ENCODE measurements around the gene PRMT9. TPM values are rescaled to one million over a fixed set of nuclear protein-coding genes. Genes with fewer than 3 reads are reported as not detected.

PRMT9 gene
- total and polyA plus RNA-seq, 2 donors = 7.0 to 25.4 TPM

DNA sequence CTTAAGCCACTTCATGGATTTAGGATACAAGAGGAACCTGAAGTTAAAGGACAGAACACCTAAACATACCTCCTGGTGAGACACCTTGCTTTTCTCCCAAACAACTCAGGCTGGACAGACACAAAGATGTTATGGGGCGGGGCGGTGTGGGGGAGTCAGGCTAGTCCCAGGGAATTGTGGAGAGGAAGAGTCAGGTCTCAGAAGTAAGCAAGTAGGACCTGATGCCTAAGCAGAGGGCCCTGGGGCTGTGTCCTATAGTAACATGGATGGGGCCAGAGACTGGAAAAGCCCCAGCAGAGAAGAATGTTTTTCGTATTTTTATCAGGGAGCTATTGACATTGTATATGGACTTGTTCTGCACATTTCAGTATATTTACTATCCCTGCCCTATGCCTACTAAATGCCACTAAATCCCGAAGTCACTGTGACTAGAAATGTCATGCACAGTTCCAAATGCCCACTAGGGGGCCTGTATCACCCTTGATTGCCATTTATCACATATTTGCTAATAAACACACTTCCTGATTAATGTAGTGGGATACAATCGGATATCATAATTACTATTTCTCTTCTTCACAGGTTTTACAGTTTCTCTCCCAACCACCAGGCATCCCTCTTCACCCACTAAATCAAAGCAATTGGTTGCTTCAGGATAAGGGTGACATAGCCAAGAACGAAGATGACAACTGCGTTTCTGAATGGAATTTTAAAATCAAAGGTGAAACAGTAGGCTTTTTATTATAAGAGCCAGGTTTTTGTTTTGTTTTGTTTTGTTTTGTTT lies 24.1 kb upstream of the PRMT9 start:
- Histone ChIP-seq H3K27ac (ENCODE audit: low read depth) (no peak overlapping the region), H3K4me1 (ENCODE audit: insufficient read depth) (no peaks in the 10 kb centered on the region), H3K36me3 (ENCODE audit: insufficient read depth) (no peaks in the 10 kb centered on the region), H3K4me3 (ENCODE audit: low read depth, low read length) (no peak overlapping the region)
- 44% methylated on average over 7 of the region's 7 CpGs for WGBS
- no peak for DNase-seq (ENCODE audit: extremely low spot score)

DNA sequence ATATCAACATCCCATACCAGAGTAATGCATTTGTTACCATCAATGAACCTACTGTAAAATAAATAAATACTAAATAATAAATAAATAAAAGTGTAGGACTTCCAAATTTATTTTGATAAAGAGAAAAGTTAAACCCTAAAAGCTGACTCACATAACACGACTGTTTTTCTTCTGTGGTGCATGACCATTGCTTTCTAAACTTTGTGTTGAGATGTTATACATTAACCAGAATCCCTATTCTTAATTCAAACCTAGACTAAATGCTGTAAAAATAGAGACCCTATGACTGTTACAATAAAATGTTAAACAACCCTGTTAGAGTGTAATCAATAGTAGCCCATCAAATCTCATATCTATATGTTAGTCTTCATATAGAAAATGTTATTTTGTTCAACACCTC lies 20.9 kb upstream of the PRMT9 start:
- no peak for DNase-seq (ENCODE audit: extremely low spot score)
- H3K4me1 ChIP-seq (ENCODE audit: insufficient read depth) = no peaks in the 10 kb centered on the region
- WGBS = 72% methylated on average over 1 of the region's 1 CpG
- no peak overlapping the region for H3K27ac ChIP-seq (ENCODE audit: low read depth)
- no peaks in the 10 kb centered on the region for H3K36me3 ChIP-seq (ENCODE audit: insufficient read depth)
- H3K4me3 ChIP-seq (ENCODE audit: low read depth, low read length) = no peak overlapping the region

DNA sequence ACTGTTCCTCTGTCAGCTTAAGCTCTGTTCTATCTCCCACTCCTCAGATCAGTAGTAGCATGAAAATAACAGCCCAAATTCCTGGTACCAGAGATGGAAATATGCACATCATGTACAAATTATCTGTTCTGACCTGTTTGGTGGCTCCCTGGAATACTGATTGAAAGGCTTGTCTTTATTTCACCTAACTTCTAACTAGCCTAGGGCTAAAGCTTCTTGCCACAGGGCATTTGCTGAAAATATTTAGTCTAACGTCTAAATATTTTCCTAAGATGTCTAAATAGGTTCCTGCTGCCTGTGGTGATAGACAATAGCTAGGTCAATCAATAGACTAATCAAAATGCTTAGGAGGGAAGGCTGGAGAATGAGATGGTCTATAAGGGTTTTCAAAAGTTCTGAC lies 12.9 kb upstream of the PRMT9 start:
- no peak for DNase-seq (ENCODE audit: extremely low spot score)
- H3K4me3 ChIP-seq (ENCODE audit: low read depth, low read length) = no peak overlapping the region
- H3K36me3 ChIP-seq (ENCODE audit: insufficient read depth) = no peaks in the 10 kb centered on the region
- no peaks in the 10 kb centered on the region for H3K4me1 ChIP-seq (ENCODE audit: insufficient read depth)
- 55% methylated on average over 1 of the region's 1 CpG for WGBS
- H3K27ac ChIP-seq (ENCODE audit: low read depth) = no peak overlapping the region

DNA sequence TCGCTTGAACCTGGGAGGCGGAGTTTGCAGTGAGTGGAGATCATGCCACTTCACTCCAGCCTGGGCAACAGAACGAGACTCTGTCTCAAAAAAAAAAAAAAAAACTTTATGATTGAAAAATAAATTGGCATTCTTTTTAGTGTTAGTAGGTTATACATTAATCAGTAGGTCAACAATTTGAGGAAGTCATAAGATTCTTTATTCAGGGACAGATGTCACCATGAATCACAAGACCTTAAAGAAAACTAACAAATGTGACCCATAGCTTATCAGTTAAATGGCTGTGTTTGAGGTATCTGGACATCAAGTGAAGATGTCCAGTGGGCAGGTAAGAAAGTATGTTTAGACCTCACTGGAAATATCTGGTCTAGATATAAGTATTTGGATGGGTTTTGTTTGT lies 9.3 kb upstream of the PRMT9 start:
- WGBS = 87% methylated on average over 3 of the region's 3 CpGs
- Histone ChIP-seq H3K36me3 (ENCODE audit: insufficient read depth) (no peaks in the 10 kb centered on the region), H3K27ac (ENCODE audit: low read depth) (no peak overlapping the region), H3K4me3 (ENCODE audit: low read depth, low read length) (no peak overlapping the region), H3K4me1 (ENCODE audit: insufficient read depth) (no peaks in the 10 kb centered on the region)
- DNase-seq (ENCODE audit: extremely low spot score) = no peak

DNA sequence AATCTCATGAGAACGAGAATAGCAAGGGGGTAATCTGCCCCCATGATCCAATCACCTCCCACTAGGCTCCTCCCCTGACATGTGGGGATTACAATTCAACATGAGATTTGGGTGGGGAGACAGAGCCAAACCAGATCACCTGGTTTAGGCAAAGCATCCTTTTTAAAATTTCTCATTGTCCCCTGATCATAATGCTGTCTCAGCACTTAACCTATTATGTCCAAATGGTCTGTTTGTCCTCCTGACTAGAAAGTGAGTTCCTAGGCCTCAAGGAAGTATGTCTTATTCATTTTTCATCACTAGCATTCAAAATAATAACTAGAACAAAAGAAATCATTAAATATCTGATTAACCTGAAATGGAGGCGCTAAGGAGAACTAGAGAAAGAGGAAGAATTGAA lies 7.9 kb upstream of the PRMT9 start:
- Histone ChIP-seq H3K4me3 (ENCODE audit: low read depth, low read length) (no peak overlapping the region), H3K36me3 (ENCODE audit: insufficient read depth) (no peaks in the 10 kb centered on the region), H3K4me1 (ENCODE audit: insufficient read depth) (no peaks in the 10 kb centered on the region), H3K27ac (ENCODE audit: low read depth) (no peak overlapping the region)
- WGBS = 75% methylated on average over 2 of the region's 2 CpGs
- no peak for DNase-seq (ENCODE audit: extremely low spot score)

DNA sequence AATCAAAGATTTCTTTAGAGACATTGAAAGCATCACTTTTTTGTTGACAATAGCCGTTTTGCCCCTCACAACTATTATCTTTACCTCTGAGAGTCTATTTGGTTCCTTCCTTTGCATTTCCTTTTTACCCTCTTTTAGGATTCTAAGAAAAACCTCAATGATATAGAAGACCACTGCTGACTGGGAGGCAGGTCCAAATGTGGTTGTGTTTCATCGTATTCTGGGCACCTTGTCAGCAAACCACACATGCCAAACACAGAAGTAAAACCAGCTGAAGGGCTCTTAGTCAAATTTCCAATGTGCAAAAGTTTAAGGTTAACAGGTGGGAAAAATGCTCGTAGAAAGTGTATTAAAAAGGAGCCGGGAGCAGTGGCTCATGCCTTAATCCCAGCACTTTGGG lies 5.1 kb upstream of the PRMT9 start:
- Histone ChIP-seq H3K36me3 (ENCODE audit: insufficient read depth) (no peaks in the 10 kb centered on the region), H3K4me3 (ENCODE audit: low read depth, low read length) (no peak overlapping the region), H3K4me1 (ENCODE audit: insufficient read depth) (no peaks in the 10 kb centered on the region), H3K27ac (ENCODE audit: low read depth) (no peak overlapping the region)
- no peak for DNase-seq (ENCODE audit: extremely low spot score)
- 61% methylated on average over 4 of the region's 4 CpGs for WGBS

DNA sequence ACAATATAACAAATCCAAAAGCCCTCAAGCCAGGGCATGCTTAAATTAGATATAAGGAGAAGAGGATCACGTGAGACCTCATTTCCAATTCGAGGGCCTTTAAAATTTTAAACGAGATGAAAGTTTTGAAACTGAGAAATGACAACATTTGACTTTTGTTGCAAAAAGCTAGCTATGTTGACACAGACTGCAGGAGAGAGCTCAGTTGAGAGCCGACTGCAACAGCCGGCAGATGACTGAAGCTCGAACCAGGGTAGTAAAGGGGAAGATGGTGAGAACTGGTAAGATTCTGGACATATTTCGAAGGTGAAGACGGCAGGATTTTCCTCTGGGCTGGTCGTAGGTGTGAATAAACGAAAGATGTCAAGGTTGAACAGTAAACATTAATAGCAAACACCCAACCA lies 773 bp downstream of the PRMT9 start:
- no peak overlapping the region for H3K27ac ChIP-seq (ENCODE audit: low read depth)
- DNase-seq (ENCODE audit: extremely low spot score) = peak; percentile 13
- 2% methylated on average over 10 of the region's 10 CpGs for WGBS
- H3K4me3 ChIP-seq (ENCODE audit: low read depth, low read length) = peak overlapping the region; percentile 73
- H3K4me1 ChIP-seq (ENCODE audit: insufficient read depth) = no peaks in the 10 kb centered on the region
- no peaks in the 10 kb centered on the region for H3K36me3 ChIP-seq (ENCODE audit: insufficient read depth)

DNA sequence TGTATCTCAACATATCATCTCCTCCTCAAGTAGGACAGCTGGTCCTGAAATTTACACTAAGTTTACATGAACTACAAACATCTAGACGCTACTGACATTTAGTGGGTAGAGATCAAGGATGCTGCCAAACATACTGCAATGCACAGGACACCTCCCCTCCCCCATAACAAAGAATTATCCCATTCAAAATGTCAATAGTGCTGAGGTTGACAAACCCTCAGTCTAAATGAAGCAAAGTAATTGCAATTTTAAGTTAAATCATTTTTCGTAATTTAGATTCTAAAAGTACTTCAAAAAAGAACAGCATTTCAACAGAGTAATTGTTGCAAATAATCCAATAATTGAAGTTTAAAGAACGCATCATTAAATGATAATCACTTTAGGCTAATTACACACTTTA lies 1.2 kb downstream of the PRMT9 start:
- Histone ChIP-seq H3K4me1 (ENCODE audit: insufficient read depth) (no peaks in the 10 kb centered on the region), H3K27ac (ENCODE audit: low read depth) (no peak overlapping the region), H3K4me3 (ENCODE audit: low read depth, low read length) (no peak overlapping the region), H3K36me3 (ENCODE audit: insufficient read depth) (no peaks in the 10 kb centered on the region)
- WGBS = 55% methylated on average over 3 of the region's 3 CpGs
- no peak for DNase-seq (ENCODE audit: extremely low spot score)

DNA sequence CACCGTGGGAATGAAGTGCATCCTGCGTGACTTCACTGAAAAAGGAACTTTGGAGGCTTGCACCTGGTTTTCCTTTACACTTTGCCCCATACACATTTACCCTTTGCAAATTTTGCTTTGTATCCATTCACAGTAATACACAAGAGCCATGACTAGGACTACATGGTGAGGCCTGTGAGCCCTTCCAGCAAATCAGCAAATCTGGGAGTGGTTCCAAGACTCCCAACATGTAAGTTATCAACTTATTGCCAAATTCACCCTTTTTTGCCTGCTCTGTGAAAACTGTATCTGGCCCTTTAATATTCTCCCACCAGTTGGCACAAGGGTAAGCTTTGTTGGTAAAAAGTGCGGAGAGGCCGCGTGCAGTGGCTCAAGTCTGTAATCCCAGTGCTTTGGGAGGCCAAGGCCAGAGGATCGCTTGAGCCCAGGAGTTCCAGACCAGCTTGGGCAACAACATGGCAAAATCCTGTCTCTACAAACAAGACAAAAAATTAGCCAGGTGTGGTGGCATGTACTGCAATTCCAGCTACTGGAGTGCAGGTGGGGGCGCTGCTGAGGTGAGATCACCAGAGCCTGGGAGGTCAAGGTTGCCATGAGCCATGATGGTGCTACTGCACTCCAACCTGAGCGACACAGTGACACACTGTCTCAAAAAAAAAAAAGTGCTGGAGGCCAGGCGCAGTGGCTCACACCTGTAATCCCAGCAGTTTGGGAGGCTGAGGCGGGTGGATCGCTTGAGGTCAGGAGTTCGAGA lies 5.0 kb downstream of the PRMT9 start:
- Histone ChIP-seq H3K27ac (ENCODE audit: low read depth) (no peak overlapping the region), H3K4me1 (ENCODE audit: insufficient read depth) (no peaks in the 10 kb centered on the region), H3K36me3 (ENCODE audit: insufficient read depth) (no peaks in the 10 kb centered on the region), H3K4me3 (ENCODE audit: low read depth, low read length) (no peak overlapping the region)
- WGBS = 95% methylated on average over 12 of the region's 12 CpGs
- DNase-seq (ENCODE audit: extremely low spot score) = no peak

DNA sequence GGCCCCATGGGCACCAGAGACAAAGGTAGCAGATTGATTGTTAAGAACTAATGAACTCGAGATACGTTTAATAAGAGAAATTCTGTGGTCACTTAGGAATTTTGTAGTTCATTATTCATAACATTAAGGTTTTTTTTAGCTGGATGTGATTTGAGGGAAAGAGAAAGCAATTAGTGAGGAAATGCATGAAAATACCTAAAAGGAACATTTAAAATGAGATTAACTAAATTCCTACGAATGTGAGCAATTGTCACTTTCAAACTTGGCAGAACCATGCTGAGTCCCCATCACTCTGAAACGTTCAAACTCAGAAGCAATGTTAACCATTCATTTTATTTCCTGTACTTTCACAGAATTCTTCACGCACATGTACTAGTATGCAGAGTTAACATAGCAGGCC lies 5.9 kb downstream of the PRMT9 start:
- 77% methylated on average over 5 of the region's 5 CpGs for WGBS
- DNase-seq (ENCODE audit: extremely low spot score) = no peak
- no peaks in the 10 kb centered on the region for H3K36me3 ChIP-seq (ENCODE audit: insufficient read depth)
- H3K27ac ChIP-seq (ENCODE audit: low read depth) = no peak overlapping the region
- no peaks in the 10 kb centered on the region for H3K4me1 ChIP-seq (ENCODE audit: insufficient read depth)
- H3K4me3 ChIP-seq (ENCODE audit: low read depth, low read length) = no peak overlapping the region

DNA sequence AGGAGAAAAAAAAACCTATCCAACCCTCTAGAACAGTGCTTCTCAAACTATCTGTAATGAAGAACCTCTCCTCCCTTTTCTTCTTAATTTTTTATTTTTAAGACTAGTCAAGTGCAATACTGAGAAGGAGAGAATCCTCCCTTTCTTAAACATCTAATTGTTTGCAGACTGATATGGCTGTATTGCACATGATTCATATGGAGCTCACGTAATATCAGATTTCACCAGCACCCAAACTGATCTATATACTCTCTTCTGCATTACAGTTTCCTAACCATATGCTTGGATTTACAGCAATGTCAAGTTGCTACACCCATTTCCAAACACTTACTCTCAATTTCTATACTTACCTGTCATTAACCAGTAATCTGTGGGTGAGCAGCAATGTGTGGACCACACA lies 9.5 kb downstream of the PRMT9 start:
- WGBS = 99% methylated on average over 1 of the region's 1 CpG
- H3K4me1 ChIP-seq (ENCODE audit: insufficient read depth) = no peaks in the 10 kb centered on the region
- no peaks in the 10 kb centered on the region for H3K36me3 ChIP-seq (ENCODE audit: insufficient read depth)
- H3K27ac ChIP-seq (ENCODE audit: low read depth) = no peak overlapping the region
- DNase-seq (ENCODE audit: extremely low spot score) = no peak
- no peak overlapping the region for H3K4me3 ChIP-seq (ENCODE audit: low read depth, low read length)

DNA sequence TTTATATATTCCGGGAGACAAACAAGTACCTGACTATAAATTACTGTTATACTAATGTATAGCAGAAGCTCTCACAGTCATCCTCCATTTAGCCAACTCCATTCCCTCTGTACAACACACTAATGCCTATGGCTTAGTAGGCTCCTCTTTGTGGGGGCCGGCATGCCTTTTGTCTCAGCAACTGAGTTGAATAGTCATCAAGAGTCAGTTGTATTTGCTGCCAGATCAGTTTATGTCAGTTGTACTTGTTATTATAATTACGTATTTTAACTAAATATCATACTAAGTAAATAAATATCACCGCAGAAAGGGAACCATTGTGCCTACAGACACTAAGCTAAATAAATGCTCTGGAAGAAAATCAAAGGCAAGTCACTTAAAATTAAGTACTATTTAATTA lies 9.9 kb downstream of the PRMT9 start:
- DNase-seq (ENCODE audit: extremely low spot score) = no peak
- H3K4me1 ChIP-seq (ENCODE audit: insufficient read depth) = no peaks in the 10 kb centered on the region
- no peaks in the 10 kb centered on the region for H3K36me3 ChIP-seq (ENCODE audit: insufficient read depth)
- no peak overlapping the region for H3K4me3 ChIP-seq (ENCODE audit: low read depth, low read length)
- WGBS = 83% methylated on average over 4 of the region's 4 CpGs
- H3K27ac ChIP-seq (ENCODE audit: low read depth) = no peak overlapping the region

DNA sequence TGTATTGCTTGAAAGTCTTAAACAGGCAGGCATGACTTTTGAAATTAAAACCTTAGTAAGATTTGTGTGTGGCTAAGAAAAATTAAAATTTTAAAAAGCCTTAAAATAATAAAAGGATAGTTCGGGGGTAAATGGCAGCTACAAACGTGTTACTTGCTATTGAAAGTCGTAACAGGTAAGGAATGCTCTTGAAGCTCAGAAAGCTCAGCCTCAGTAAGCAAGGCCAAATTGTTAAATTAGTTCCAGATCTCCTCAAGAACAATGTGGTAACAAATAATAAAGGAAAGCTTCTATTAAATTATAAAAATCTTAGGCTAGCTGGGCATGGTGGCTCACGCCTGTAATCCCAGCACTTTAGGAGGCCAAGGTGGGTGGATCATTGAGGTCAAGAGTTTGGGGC lies 25.5 kb downstream of the PRMT9 start:
- Histone ChIP-seq H3K4me1 (ENCODE audit: insufficient read depth) (no peaks in the 10 kb centered on the region), H3K36me3 (ENCODE audit: insufficient read depth) (peaks cover 4% of the 10 kb centered on the region), H3K4me3 (ENCODE audit: low read depth, low read length) (no peak overlapping the region), H3K27ac (ENCODE audit: low read depth) (no peak overlapping the region)
- 93% methylated on average over 4 of the region's 4 CpGs for WGBS
- DNase-seq (ENCODE audit: extremely low spot score) = no peak

DNA sequence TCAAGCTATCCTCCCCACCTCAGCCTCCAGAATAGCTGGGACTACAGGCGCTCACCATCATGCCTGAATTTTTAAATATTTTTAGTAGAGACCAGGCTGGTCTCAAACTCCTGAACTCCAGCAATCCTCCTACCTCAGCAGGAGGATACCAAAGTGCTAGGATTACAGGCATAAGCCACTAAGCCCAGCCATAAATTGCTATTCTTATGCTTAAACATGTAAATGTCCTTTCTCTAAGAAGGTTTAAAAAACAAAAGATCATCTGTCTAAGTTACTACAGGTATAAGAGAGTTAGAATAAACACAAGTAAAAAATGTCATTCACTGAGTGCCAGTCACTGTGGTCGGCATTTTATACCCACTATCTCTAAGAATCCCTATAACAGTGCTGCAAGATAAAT lies 28.3 kb downstream of the PRMT9 start:
- WGBS = 96% methylated on average over 2 of the region's 2 CpGs
- peaks cover 4% of the 10 kb centered on the region for H3K36me3 ChIP-seq (ENCODE audit: insufficient read depth)
- DNase-seq (ENCODE audit: extremely low spot score) = no peak
- H3K4me3 ChIP-seq (ENCODE audit: low read depth, low read length) = no peak overlapping the region
- no peaks in the 10 kb centered on the region for H3K4me1 ChIP-seq (ENCODE audit: insufficient read depth)
- H3K27ac ChIP-seq (ENCODE audit: low read depth) = no peak overlapping the region

Data from urinary bladder (tissue), 4 donors.